SJCRH30 (cell line): ENCODE measurements around the gene SEC23A. TPM values are rescaled to one million over a fixed set of nuclear protein-coding genes. Genes with fewer than 3 reads are reported as not detected.
A peak's percentile ranks its signal among the peaks of the same experiment; 100 is the strongest.
"Not testable (repeated sequence)": the region's sequence is repeated elsewhere in the genome, so short reads cannot be mapped to it uniquely, and the experiment has no call there.

ENCODE experiments used
- DNase-seq, 2 experiments: peaks; one replicate each; pipeline ENCODE4 v3.0.0-alpha.2; 2015 to 2020
- H3K27ac ChIP-seq: fragments of 250-450 bp; sonication (Bioruptor Pico); 2 replicates; pipeline ENCODE4 v1.5.1; 2020; ENCODE audit warnings: mild to moderate bottlenecking, moderate library complexity
- H3K27me3 ChIP-seq: fragments of 250-450 bp; sonication (Bioruptor Pico); 2 replicates; pipeline ENCODE4 v1.5.1; 2020; ENCODE audit warnings: mild to moderate bottlenecking, moderate library complexity
- H3K36me3 ChIP-seq: fragments of 250-450 bp; sonication (Bioruptor Pico); 2 replicates; pipeline ENCODE4 v1.5.1; 2020; ENCODE audit warnings: mild to moderate bottlenecking, moderate library complexity
- H3K4me1 ChIP-seq: fragments of 250-450 bp; sonication (Bioruptor Pico); 2 replicates; pipeline ENCODE4 v1.5.1; 2020; ENCODE audit warnings: mild to moderate bottlenecking, moderate library complexity
- H3K4me3 ChIP-seq: fragments of 250-450 bp; sonication (Bioruptor Pico); 2 replicates; pipeline ENCODE4 v1.5.1; 2020; ENCODE audit warnings: mild to moderate bottlenecking, moderate library complexity
- H3K9me3 ChIP-seq: fragments of 250-450 bp; sonication (Bioruptor Pico); replicated peaks from 2 replicates; pipeline ENCODE4 v1.5.1; 2020; ENCODE audit warnings: mild to moderate bottlenecking, moderate library complexity
- total RNA-seq: library from RNA; depleted of rRNA; stranded (reverse); fragments of >200 nt; shearing (Covaris generic); gene quantifications from 2 replicates; pipeline ENCODE4 v1.2.3, GENCODE V29; 2014; rRNA removed

The SEC23A gene
- total RNA-seq: 144 and 147 TPM in 2 replicates

DNA sequence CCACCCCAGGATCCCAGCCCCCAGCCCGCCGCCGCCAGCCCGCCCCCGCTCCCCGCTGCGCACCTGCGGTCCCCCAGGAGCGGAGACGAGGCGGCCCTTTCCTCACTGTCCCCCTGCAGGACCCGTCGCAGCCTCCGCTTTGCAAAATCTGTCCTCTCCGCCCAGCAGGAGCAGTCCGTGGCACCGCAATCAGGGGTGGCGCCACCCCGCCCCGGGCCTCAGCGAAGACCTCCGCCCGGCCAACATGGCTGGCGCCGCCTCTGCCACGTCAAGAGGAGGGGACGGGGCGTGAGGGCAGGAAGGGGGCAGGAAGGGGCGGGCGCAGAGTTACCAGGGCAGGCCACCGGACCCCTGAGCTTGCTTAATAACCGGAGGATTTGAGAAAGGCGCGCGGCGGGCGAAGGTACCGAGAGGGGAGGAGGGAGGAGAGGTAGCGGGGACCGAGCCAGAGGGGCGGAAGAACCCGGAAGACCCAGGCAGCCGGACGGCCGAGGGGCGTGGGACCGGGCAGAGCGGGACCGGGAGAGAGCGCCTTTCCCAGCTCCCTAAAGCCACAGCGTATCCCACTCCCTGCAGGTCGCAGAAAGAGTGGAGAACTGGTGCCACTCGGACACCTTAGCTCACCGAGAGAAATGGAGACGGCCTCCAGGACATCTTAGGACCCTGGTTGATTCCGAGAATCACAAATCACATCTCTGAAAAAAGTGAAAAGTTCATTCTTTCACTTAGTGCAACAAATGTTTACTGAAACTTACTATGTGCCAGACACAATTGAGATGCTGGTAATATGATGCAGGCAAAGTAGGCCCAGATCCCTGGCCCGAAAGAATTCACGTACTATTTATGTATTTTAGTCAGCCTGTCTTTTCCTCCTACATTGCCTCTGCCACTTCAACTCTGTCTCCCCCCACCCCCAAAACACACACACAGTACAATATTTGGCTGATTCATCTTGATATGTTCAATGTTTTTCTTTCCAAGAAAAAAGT lies at the start of gene SEC23A:
SEC23A (minus strand) TSS at position 267 of the 989 bp plus-strand sequence. CDS start 7,117 bp downstream, outside the sequence.
- Histone ChIP-seq H3K4me3 (peak within 1 kb of the TSS; percentile 81), H3K4me1 (peaks cover 3% of the 10 kb centered on the region; the same call in 1 of the 2 replicates), H3K9me3 (no peaks in the 10 kb centered on the region), H3K36me3 (peaks cover 9% of the 10 kb centered on the region; the same call in 1 of the 2 replicates), H3K27me3 (no peaks in the 10 kb centered on the region), H3K27ac (peak within 1 kb of the TSS; percentile 79)
- peak; percentile 93 to 95 for DNase-seq

DNA sequence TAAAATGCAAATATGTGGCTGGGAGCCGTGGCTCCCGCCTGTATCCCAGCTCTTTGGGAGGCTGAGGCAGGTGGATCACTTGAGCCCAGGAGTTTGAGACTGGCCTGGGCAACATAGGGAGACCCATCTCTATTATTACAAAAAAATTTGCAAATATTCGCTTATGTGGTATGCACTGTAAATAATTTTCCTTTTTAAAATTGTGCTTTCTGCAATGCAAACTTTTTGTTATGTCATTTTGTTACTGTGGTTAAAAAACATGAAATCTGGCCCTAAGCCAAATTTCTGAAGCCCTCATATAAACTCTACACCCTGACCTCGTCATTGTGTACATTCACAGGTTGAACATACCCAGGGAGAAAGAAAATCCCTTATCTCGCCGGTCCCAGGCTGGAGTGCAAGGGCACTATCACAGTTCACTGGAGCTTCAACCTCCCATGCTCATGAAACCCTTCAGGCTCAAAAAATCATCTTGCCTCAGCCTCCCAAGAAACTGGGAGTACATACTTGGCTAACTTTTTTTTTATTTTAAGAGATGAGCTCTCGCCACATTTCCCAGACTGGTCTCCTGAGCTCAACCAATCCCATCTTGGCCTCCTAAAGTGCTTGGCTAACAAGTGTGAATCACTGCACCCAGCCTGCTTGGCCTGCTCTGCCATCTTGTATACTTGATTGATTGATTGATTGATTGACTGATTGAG lies 42.4 kb upstream of the SEC23A start:
- no peaks in the 10 kb centered on the region for H3K27me3 ChIP-seq
- H3K27ac ChIP-seq: no peak overlapping the region
- H3K36me3 ChIP-seq: peaks cover 35% of the 10 kb centered on the region
- H3K9me3 ChIP-seq: no peaks in the 10 kb centered on the region
- DNase-seq: no peak
- H3K4me3 ChIP-seq: no peak overlapping the region
- no peaks in the 10 kb centered on the region for H3K4me1 ChIP-seq

DNA sequence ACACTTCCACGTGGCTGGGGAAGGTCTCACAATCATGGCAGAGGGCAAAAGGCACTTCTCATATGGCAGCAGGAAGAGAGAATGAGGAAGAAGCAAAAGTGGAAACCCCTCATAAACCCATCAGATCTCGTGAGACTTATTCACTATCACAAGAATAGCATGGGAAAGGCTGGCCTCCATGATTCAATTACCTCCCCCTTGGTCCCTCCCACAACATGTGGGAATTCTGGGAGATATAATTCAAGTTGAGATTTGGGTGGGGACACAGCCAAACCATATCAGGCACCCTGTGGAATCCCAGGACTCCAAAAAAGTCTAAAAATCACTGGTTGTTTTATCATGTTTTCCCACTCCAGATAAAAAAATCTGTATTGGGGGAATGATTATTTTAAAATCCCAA lies 40.2 kb upstream of the SEC23A start:
- DNase-seq: not testable (repeated sequence)

GRCh38 chr14:39141623-39142022 lies 38.6 kb upstream of the SEC23A start:
- not testable (repeated sequence) for H3K27ac ChIP-seq, H3K4me3 ChIP-seq, DNase-seq, H3K4me1 ChIP-seq, H3K9me3 ChIP-seq, H3K27me3 ChIP-seq
- H3K36me3 ChIP-seq: peaks cover 22% of the 10 kb centered on the region

More for the DNA sequence above, 40.2 kb upstream of the SEC23A start:
- not testable (repeated sequence) for H3K4me1 ChIP-seq, H3K9me3 ChIP-seq, H3K4me3 ChIP-seq, H3K27ac ChIP-seq, H3K27me3 ChIP-seq
- H3K36me3 ChIP-seq: peaks cover 20% of the 10 kb centered on the region

- DNase-seq: no peak
- Histone ChIP-seq H3K9me3 (no peaks in the 10 kb centered on the region), H3K27ac (no peak overlapping the region), H3K4me1 (no peaks in the 10 kb centered on the region), H3K27me3 (no peaks in the 10 kb centered on the region), H3K36me3 (peaks cover 30% of the 10 kb centered on the region), H3K4me3 (no peak overlapping the region)
Measured at GRCh38 chr14:39140170-39140569, 37.1 kb upstream of the SEC23A start.

DNA sequence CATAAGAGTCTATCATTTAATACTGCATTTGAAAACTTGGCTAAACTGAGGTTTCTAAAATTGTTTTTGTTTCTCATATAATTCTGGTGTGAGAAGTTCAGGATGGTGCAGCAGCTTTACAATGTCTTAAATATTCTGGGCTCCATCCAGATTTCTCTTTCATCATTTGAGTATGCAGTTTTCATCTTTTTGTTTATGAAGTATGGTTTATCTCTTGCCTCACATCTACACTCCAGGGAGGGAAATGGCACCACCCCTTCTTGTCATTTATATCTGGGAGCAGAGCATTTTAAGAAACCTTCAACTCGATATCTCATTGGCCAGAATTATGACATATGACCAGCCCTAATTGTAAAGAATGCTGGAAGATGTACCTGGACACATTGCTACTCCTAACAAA lies 35.4 kb upstream of the SEC23A start:
- DNase-seq: no peak
- H3K27ac ChIP-seq: no peak overlapping the region
- no peak overlapping the region for H3K4me3 ChIP-seq
- no peaks in the 10 kb centered on the region for H3K4me1 ChIP-seq
- peaks cover 37% of the 10 kb centered on the region for H3K36me3 ChIP-seq
- no peaks in the 10 kb centered on the region for H3K9me3 ChIP-seq
- H3K27me3 ChIP-seq: no peaks in the 10 kb centered on the region

- H3K27me3 ChIP-seq, H3K4me3 ChIP-seq, DNase-seq, H3K27ac ChIP-seq, H3K4me1 ChIP-seq, H3K9me3 ChIP-seq: not testable (repeated sequence)
- peaks cover 41% of the 10 kb centered on the region for H3K36me3 ChIP-seq
Measured at GRCh38 chr14:39137835-39138234, 34.8 kb upstream of the SEC23A start.

DNA sequence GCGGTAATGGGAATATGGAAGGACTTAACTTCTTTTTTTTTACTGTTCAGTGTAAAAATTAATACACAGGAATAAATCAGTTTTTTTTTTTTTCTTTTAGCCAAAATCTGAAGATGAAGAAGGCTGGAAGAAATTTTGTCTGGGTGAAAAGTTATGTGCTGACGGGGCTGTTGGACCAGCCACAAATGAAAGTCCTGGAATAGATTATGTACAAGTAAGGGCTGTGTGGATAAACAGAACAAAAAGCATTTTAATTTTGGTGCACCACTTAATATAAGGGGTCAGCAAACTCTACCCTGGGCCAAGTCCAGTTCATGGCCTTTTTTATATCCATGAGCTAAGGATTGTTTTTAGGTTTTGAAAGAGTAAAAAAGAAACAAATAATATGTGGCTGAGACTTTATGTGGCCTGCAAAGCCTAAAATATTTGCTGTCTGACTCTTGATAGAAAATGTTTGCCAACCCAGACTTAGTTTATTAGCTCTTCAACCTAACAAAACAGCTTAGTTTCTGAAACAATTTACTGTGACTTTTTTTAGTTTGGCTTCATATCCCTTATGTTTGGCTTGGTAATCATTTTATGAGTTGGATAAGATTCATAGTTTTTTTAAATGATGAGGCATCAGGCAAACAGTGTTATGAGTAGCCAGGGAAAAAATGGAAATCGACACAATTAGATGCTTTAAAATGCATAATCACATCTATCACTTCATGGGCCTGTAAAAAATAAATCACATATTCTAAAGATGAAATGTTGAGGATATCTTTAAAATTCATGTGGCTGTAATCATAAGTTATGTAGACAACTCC lies 19.5 kb upstream of the SEC23A start:
- H3K9me3 ChIP-seq: no peaks in the 10 kb centered on the region
- H3K4me1 ChIP-seq: no peaks in the 10 kb centered on the region
- H3K36me3 ChIP-seq: peaks cover 62% of the 10 kb centered on the region
- H3K27ac ChIP-seq: no peak overlapping the region
- H3K4me3 ChIP-seq: no peak overlapping the region
- no peak for DNase-seq
- H3K27me3 ChIP-seq: no peaks in the 10 kb centered on the region

DNA sequence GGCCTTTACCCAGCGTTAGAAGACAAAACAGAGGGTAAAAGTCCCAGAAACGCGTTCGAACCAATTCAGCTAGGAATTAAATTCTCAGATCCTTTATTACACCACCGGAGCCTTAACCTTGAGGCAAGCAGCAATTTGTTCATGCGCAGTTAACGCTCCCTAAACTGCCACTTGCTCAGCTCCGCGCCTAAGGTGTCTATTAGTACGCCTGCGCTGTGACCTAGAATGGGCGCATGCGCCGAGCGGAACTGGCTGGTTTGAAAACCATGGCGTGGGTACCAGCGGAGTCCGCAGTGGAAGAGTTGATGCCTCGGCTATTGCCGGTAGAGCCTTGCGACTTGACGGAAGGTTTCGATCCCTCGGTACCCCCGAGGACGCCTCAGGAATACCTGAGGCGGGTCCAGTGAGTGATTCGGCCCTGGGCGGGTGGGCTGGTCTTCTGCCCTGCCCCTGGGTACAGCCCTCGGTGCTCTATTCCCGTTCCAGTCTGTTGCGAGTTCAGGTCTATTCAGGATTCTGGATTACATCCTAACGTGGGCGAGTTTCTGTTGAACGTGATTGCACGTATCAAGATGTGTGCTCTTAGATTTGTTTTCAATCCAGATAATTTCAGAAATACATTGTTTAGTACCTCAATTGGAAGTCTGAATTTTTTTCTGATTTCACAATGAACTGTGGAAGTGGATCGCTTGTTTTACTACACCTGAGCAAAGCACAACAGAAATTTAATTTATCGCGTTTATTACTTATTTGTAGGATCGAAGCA lies 11.2 kb upstream of the SEC23A start, which contains the start of gene GEMIN2:
GEMIN2 (plus strand) TSS at position 251 of the 766 bp plus-strand sequence; CDS start at position 267, 16 bp downstream.
- Histone ChIP-seq H3K4me3 (peak within 1 kb of the TSS; percentile 88), H3K36me3 (peaks cover 15% of the 10 kb centered on the region), H3K27ac (peak within 1 kb of the TSS; percentile 35), H3K4me1 (no peaks in the 10 kb centered on the region), H3K27me3 (no peaks in the 10 kb centered on the region), H3K9me3 (no peaks in the 10 kb centered on the region)
- DNase-seq: peak; percentile 95 to 98

- Histone ChIP-seq H3K27ac (peak overlapping the region; percentile 35), H3K4me3 (peak overlapping the region; percentile 88), H3K36me3 (peaks cover 9% of the 10 kb centered on the region), H3K27me3 (no peaks in the 10 kb centered on the region), H3K4me1 (no peaks in the 10 kb centered on the region), H3K9me3 (no peaks in the 10 kb centered on the region)
- no peak for DNase-seq
Measured at GRCh38 chr14:39113685-39114072, 10.6 kb upstream of the SEC23A start.

DNA sequence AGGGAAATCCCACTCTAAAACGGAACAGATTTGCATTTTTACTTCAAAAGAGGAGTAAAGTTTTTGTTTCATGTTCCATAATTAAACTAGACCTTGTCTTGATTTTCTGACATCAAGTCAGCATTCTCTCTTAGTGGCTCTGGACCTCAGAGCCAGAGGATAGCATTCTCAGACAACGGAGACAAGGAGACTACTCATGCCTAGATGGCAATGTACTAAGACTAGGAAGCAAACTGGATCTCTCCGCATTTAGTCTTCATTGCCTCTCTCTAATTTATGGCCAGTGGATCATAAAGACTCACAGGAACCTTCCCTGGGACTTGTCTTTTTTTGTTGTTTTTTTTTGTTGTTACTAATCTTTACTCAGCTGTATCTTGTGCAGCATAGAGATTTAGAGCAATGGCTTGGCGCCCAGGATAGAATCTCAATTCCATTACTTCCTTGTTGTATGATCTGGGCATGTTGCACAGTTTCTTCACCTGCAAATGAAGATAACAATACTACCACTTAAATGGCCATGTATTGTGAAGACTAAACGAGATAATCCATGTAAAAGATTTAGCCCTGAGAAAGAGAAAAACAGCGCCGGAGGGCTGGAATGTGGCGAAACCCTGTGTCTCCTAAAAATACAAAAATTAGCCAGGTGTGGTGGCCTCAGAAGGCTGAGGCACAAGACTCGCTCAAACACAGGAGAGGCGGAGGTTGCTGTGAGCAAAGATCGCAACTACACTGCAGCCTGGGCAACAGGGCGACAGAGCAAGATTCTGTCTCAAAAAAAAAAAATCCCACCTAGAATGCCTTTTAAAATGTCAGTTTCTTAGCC lies 7.1 kb upstream of the SEC23A start:
- peak overlapping the region; percentile 38 for H3K4me3 ChIP-seq
- no peaks in the 10 kb centered on the region for H3K36me3 ChIP-seq
- H3K27ac ChIP-seq: no peak overlapping the region
- DNase-seq: peak in 1 of 2 experiments; percentile 13
- H3K4me1 ChIP-seq: no peaks in the 10 kb centered on the region
- H3K9me3 ChIP-seq: no peaks in the 10 kb centered on the region
- no peaks in the 10 kb centered on the region for H3K27me3 ChIP-seq

- Histone ChIP-seq H3K4me3 (no peak overlapping the region), H3K9me3 (no peaks in the 10 kb centered on the region), H3K36me3 (no peaks in the 10 kb centered on the region), H3K27ac (no peak overlapping the region), H3K27me3 (no peaks in the 10 kb centered on the region), H3K4me1 (no peaks in the 10 kb centered on the region; the same call in 1 of the 2 replicates)
- no peak for DNase-seq
Measured at GRCh38 chr14:39108791-39109190, 5.8 kb upstream of the SEC23A start.

DNA sequence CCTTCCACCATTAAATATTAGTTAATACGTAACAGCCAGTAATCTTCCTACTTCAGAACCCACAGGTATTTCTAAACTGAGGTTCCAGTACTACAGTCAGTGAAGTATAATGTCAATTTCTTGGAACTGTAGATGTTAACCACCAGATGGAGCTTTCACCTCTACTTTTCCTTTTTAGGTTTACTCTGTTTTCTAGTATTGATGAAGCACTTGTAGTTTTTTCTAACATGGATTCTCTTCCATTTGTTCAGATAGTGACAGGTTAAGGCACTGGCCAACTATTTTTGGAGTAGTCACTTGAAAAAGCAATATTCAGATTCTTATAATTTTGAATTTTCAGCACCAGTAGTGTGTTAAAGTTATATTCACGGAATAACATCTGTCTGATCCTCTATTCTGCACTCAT lies 4.6 kb upstream of the SEC23A start:
- no peak overlapping the region for H3K27ac ChIP-seq
- peak in 1 of 2 experiments; percentile 45 for DNase-seq
- H3K36me3 ChIP-seq: no peaks in the 10 kb centered on the region
- no peaks in the 10 kb centered on the region for H3K9me3 ChIP-seq
- no peak overlapping the region for H3K4me3 ChIP-seq
- no peaks in the 10 kb centered on the region for H3K27me3 ChIP-seq
- H3K4me1 ChIP-seq: no peaks in the 10 kb centered on the region; the same call in 1 of the 2 replicates
